Vagina (tissue), 2 donors: ENCODE data around the gene LRRC42.

Source experiments
- POLR2A ChIP-seq, 2 donors: fragments of 450-650 bp; IDR thresholded peaks; one replicate each; pipeline ENCODE4 v1.6.1; 2017; ENCODE audit warnings: antibody characterized with exemption in 2 of 2, mild to moderate bottlenecking in 2 of 2, moderate library complexity in 2 of 2
- POLR2AphosphoS5 ChIP-seq, 2 donors: sonication (generic); formaldehyde crosslinking; IDR thresholded peaks; one replicate each; pipeline ENCODE4 v1.9.0; 2017; ENCODE audit warnings: antibody characterized with exemption in 2 of 2, mild to moderate bottlenecking in 2 of 2, low read depth in 1 of 2; ENCODE audit not compliant: insufficient read depth in 1 of 2
- TF ChIP-seq, protein P1 (sequence below), 3 experiments: fragments of 450-650 bp in 2 of 3; fragments of 200-600 bp in 1 of 3; sonication (generic) in 1 of 3; IDR thresholded peaks; one replicate each; pipeline ENCODE4 v1.5.1; 2017 to 2019; ENCODE audit warnings: antibody characterized with exemption in 3 of 3, mild to moderate bottlenecking in 2 of 3, moderate library complexity in 2 of 3

- TF ChIP-seq, protein P1, sequence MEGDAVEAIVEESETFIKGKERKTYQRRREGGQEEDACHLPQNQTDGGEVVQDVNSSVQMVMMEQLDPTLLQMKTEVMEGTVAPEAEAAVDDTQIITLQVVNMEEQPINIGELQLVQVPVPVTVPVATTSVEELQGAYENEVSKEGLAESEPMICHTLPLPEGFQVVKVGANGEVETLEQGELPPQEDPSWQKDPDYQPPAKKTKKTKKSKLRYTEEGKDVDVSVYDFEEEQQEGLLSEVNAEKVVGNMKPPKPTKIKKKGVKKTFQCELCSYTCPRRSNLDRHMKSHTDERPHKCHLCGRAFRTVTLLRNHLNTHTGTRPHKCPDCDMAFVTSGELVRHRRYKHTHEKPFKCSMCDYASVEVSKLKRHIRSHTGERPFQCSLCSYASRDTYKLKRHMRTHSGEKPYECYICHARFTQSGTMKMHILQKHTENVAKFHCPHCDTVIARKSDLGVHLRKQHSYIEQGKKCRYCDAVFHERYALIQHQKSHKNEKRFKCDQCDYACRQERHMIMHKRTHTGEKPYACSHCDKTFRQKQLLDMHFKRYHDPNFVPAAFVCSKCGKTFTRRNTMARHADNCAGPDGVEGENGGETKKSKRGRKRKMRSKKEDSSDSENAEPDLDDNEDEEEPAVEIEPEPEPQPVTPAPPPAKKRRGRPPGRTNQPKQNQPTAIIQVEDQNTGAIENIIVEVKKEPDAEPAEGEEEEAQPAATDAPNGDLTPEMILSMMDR (IDR thresholded peaks at IDR 0.05): no peak
- TF ChIP-seq POLR2A (IDR thresholded peaks at IDR 0.05): no peak
- no peak for TF ChIP-seq POLR2AphosphoS5 (IDR thresholded peaks at IDR 0.05; ENCODE audit: insufficient read depth in 1 of 2, low read depth in 1 of 2)
Observed at GRCh38 chr1:53944469-53945182, 1.5 kb upstream of the LRRC42 start.
